Right kidney (tissue), 1 donor: ENCODE data around the gene TMED1.
"Not testable (repeated sequence)": the region's sequence is repeated elsewhere in the genome, so short reads cannot be mapped to it uniquely, and the experiment has no call there.

Experiments
- DNase-seq: peaks from one replicate; pipeline ENCODE4 v3.0.0-alpha.2; 2016

The TMED1 gene

GRCh38 chr19:10863107-10863717 lies 27.2 kb upstream of the TMED1 start:
- DNase-seq: no peak

DNA sequence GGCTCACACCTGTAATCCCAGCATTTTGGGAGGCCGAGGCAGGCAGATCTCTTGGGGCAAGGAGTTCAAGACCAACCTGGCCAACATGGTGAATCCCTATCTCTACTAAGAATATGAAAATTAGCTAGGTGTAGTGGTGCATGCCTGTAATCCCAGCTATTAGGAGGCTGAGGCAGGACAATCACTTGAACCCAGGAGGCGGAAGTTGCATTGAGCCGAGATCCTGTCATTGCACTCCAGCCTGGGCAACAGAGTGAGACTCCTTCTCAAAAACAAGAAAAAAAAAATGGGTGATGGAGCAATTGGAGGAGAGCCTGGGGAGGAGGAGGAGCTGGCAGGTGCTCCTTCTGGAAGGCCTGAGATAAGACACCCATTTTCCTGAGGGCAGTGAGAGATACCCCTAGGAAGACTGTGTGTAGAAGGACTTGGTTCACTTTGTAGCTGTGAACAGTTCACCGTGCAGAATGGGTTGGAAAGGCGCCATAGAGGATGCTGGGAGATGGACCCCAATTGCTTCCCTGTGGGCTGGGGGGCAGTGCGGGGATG lies 26.6 kb upstream of the TMED1 start:
- no peak for DNase-seq

DNA sequence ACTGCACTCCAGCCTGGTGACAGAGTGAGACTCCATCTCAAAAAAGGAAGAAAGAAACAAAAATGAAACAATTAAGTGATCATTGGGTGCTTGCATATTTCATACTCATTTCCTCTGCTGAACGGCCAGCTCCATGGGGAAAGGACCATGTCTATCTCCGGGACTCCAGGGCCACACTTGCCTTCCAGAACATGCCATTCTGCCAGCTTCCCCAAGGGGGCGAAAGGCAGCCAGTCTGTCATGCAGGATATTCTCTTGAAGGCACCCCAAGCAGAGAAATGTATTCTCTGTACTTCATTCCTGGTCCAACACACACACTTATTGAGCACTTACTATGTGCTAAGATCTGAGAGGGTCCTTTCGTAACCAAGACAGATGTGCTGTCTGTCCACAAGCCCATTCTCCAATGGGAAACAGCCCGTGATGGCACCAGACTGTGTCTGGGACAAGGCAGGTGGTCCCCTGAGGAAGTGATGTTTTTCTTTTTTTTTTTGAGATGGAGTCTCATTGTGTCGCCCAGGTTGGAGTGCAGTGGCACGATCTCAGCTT lies 25.2 kb upstream of the TMED1 start:
- no peak for DNase-seq

DNA sequence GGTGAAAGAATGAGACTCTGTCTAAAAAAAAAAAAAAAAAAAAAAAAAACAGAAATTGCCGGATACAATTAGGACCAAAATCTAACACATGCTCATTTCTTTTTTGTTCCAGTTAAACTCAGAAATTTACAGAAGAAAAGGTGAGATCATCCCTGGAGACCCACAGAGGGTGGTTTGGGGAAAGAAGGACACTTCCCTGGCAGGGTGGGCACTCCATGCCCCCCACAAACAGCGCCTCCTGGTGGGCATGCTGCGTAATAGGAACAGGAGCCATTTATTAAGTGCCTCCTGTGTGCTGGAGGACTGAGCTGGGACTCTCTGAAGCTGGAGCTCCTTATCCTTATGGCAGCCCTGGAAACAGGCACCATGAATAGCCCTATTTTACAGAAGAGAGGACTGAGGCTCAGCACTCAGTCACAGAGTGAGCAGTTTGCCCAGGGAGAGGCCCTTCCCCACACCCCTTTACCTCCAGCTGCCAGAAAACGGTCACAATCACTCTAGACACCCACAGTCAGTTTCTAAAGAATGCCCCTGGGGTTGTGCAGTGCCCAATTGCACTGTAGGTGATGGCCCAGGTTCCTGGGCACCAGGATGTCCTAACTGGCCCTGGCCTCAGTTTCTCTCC lies 22.3 kb upstream of the TMED1 start:
- DNase-seq: no peak

- not testable (repeated sequence) for DNase-seq
Observed at GRCh38 chr19:10856899-10857298, 20.9 kb upstream of the TMED1 start.

- no peak for DNase-seq
Observed at GRCh38 chr19:10855879-10856522, 20.0 kb upstream of the TMED1 start.

DNA sequence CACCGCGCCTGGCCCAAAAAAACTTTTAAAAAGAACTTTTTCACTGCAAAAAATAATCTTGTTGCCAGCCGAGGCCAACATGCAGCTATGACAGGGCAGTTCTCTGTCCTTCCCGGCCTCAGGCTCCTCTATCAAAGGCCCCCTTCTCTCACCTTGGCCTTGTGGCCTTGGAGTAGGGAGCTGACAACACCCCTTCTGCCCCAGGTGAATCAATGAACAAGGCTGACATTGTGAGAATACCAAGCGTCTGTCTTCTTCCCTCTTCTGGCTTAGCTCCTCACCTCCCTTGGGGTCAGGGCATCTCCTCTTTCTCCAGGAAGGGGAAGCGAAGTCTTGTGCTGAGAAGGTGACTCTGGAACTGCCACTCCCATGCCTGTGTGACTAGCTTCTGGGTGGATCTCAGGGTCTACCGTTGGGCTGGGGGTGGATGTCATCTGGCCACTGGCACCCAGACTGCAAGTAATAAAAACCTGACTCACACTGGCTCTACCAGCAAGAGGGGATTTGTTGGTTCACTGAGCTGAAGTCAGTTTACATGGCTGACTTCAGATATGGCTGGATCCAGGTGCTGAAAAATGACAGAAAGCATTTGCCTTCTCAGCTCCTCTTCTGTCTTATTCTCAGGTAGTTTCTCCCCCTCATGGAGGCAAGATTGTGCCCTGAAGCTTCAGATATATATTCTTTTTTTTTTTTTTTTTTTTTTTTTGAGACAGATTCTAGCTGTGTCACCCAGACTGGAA lies 18.5 kb upstream of the TMED1 start:
- no peak for DNase-seq

- no peak for DNase-seq
Observed at GRCh38 chr19:10852941-10853340, 16.9 kb upstream of the TMED1 start.

- DNase-seq: no peak
Observed at GRCh38 chr19:10852098-10852800, 16.2 kb upstream of the TMED1 start.

DNA sequence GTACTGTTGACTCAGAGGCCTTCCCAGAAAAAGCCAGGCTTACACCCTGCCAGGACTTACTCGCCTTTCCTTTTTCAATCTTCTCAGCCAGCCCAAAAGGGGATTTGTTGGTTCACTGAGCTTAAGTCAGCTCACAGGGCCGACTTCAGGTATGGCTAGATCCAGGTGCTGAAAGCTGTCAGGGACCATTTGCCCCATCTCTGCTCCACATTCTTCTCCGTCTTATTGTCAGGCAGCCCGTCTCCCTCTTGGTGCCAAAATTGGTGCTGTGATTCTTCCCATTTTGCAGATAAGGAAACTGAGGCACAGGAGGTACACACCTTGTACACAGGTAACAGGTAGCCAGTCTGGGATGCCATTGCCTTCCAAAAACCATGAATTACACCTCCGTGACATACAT lies 14.6 kb upstream of the TMED1 start:
- no peak for DNase-seq

- no peak for DNase-seq
Observed at GRCh38 chr19:10848230-10848856, 12.3 kb upstream of the TMED1 start, which contains the start of gene C19orf38. Gene C19orf38, plus strand, starts transcription at chr19:10848415. Its CDS starts 94 bp downstream, at chr19:10848509.

GRCh38 chr19:10846500-10847202 lies 10.6 kb upstream of the TMED1 start:
- no peak for DNase-seq

DNA sequence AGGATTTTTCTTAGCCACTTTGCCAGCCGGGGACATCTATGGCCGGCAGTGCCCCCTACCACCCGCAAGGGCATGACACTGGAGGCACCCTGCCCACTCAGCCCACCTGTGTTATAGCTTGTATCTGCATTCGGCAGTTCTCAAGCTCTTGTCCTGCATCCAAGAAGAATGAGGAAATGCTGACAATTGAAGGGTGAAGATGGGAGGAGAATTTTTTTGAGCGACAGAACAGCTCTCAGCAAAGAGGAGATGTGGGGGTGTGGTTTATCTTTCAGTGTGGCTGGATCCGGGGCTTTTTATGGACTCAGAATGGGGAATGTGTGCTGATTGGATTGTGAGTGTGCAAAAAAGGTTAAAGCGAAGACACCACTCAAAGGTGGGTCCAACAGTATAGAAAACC lies 6.8 kb upstream of the TMED1 start:
- no peak for DNase-seq

DNA sequence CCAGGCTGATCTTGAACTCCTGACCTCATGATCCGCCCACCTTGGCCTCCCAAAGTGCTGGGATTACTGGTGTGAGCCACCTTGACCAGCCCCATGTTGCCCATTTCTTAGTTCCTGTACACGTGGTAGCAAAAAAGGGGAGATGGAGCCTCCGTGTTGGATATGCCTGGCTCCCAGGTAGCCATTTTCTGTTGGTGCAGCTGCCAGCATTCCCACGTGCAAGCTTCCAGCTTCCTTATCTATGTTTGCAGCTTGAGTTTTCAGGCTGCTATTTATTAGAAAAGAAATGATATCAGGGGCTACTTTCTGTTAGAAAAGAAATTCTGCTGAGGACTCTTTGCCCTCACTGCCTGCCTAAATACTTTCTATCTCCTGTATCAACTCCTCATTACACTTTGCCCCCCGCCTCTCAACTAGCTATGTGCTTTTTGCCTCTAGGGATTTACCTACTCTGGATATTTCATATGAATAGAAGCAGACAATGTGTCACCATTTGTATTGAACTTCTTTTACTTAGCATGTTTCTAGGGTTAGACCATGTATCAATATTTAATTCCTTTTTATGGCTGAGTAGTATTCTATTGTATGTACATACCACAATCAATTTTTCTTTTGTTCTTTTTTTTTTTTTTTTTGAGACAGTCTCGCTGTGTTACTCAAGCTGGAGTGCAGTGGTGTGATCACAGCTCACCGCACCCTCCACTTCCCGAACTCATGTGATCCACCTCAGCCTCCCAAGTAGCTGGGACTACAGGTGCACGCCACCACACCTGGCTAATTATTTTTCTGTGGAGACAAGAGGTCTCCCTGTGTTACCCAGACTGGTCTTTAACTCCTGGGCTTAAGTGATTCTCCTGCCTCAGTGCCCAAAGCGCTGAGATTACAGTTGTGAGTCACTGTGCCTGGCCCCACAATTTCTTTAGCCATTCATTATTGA lies 3.4 kb upstream of the TMED1 start:
- DNase-seq: no peak

DNA sequence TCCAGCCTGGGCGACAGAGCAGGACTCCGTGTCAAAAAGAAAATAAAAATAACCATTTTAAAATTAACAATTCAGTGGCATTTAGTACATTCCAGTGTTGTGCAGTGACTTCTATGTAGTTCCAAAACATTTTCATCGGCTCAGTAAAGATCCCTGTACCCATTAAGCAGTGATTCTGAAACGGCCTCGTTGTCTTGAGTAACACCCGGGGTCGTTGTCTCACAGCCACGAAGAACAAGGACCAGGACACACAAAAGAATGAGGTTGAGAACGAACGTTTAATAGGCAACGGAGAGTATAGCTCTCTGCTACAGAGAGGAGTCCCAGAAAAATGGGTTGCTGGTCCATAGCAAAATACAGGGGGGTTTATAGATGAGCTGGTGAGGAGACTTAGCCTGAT lies 2.4 kb upstream of the TMED1 start:
- DNase-seq: no peak

GRCh38 chr19:10837649-10838048 lies 1.6 kb upstream of the TMED1 start:
- DNase-seq: not testable (repeated sequence)

DNA sequence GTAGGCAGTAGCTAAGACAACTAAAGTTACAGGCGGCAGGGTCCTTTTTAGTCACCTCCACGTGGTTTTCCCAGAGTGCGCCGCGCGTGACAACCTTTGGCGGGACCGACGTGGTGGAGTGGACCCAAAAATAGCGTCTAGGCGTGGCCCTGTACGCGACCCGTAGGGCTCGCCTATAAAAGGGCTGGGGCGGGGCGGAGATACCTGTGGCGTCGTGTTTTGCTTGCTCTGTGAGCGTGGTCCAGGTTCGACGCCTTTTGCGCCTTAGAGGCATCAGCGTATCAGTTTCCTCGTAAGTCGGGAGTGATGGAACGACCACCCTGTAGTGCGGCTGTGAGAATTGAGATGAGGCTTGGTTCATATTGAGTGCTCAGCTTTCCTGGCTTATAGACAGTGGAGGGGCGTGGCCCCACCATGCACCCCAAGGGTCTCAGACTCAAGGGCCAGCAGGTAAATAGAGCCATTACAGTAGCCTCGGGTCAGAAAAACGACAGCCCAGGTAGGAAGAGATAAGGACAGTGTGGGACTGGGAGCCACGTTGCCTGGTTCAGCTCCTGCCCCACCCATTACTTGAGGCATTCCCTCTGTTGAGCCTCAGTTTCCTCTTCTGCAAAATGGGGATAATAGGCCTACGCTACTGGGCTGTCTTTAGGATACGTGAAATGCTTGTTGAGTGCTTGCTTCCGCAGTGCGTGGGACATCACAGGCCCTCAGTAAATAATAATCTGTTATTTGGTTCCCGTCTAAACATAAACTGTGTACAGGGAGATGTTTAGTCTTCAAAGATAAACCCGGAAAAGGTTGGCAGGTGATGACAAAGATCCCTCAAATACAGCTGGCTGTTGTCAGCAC lies 693 bp upstream of the TMED1 start:
- peak; percentile 99 for DNase-seq

DNA sequence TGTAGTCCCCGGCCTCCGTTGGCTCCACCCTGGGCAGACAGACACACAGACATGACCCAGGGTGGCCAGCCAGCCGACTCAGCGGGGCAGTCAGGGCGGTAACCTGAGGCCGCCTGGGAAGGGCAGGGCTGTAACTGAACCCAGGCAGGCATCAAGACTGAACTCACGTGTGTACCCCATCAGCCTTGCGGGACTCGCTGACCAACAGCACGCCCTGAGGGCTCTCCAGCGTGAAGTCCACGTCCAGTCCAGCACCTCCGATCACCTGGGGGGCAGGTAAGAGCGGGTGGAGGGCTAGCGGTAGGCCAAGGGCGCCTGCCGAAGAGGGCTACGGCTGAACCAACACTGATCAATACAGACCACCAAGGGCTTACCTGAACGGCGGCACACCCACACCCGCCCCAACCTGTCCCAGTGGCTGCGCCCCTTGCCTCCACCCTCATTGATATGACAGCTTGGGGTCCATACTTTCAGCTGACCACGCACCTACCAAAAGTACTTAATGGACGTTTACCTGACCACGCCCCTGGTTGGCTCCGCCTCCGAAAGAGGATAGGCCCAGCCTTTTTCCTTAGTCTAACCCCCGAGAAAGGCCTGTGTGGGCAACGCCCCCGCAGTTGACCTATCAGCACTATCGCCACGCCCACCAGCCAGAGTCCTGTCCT lies 791 bp downstream of the TMED1 start:
- DNase-seq: no peak
